HEK293 (cell line): ENCODE results near the gene LILRA5.

Experiments used
- CTCF ChIA-PET: fragments of 350-600 bp; formaldehyde crosslinking; extraction: SDS; loops from one replicate; lab custom pipeline; 2021; ENCODE audit warnings: antibody characterized with exemption; lab: Yijun Ruan, JAX
- POLR2A ChIA-PET: fragments of 300-600 bp; formaldehyde crosslinking; extraction: SDS; loops from one replicate; lab custom pipeline; 2020; ENCODE audit warnings: antibody characterized with exemption, inconsistent platforms; lab: Yijun Ruan, JAX
- H3K27ac ChIP-seq: fragments of 200-500 bp; sonication (Bioruptor generic); 2 replicates; pipeline ENCODE4 v1.5.1; 2014; ENCODE audit warnings: low read depth, low read length, control low read depth, inconsistent platforms; ENCODE audit errors: extremely low read depth
- H3K36me3 ChIP-seq, 2 experiments: fragments of 200-500 bp in 1 of 2; sonication (Bioruptor generic) in 1 of 2; 1 replicate in 1 of 2; 2 replicates in 1 of 2; pipeline ENCODE4 v1.5.1; 2014 to 2017; ENCODE audit warnings: inconsistent platforms in 2 of 2, low read length in 2 of 2; ENCODE audit not compliant: control insufficient read depth in 2 of 2, insufficient read depth in 1 of 2
- H3K4me1 ChIP-seq: fragments of 200-500 bp; sonication (Bioruptor generic); 2 replicates; pipeline ENCODE4 v1.5.1; 2014; ENCODE audit warnings: mild to moderate bottlenecking, low read length, inconsistent platforms; ENCODE audit not compliant: control insufficient read depth, insufficient read depth
- H3K4me3 ChIP-seq: 2 replicates; pipeline ENCODE4 v1.5.1; 2011; ENCODE audit warnings: low read depth, mild to moderate bottlenecking, control low read depth, low read length, moderate library complexity
- H3K9me3 ChIP-seq: fragments of 200-500 bp; sonication (Bioruptor generic); 2 replicates; pipeline ENCODE4 v1.5.1; 2014; ENCODE audit warnings: low read depth, low read length, inconsistent platforms; ENCODE audit not compliant: control insufficient read depth, insufficient read depth
- AEBP2 ChIP-seq: fragments of 450-650 bp; formaldehyde crosslinking; IDR thresholded peaks from 2 replicates; pipeline ENCODE4 v1.5.1; 2016; ENCODE audit warnings: missing biosample characterization, missing genetic modification characterization, borderline replicate concordance
- EGR2 ChIP-seq: fragments of 450-650 bp; formaldehyde crosslinking; IDR thresholded peaks from 2 replicates; pipeline ENCODE4 v1.5.1; 2016; ENCODE audit warnings: low read depth, missing biosample characterization, missing genetic modification characterization
- GLI4 ChIP-seq: fragments of 450-650 bp; formaldehyde crosslinking; IDR thresholded peaks from 2 replicates; pipeline ENCODE4 v1.5.1; 2016; ENCODE audit warnings: missing biosample characterization, missing genetic modification characterization
- GLIS2 ChIP-seq: fragments of 450-650 bp; formaldehyde crosslinking; IDR thresholded peaks from 2 replicates; pipeline ENCODE4 v1.5.1; 2016; ENCODE audit warnings: missing biosample characterization, missing genetic modification characterization
- HOXC10 ChIP-seq: sonication (generic); formaldehyde crosslinking; IDR thresholded peaks from 2 replicates; pipeline ENCODE4 v1.8.1; 2023; ENCODE audit warnings: mild to moderate bottlenecking, missing genetic modification reagents
- KLF1 ChIP-seq: fragments of 450-650 bp; formaldehyde crosslinking; IDR thresholded peaks from 2 replicates; pipeline ENCODE4 v1.5.1; 2016; ENCODE audit warnings: missing biosample characterization, missing genetic modification characterization
- MEIS1 ChIP-seq: sonication (generic); formaldehyde crosslinking; IDR thresholded peaks from 2 replicates; pipeline ENCODE4 v1.8.1; 2022; ENCODE audit warnings: missing genetic modification reagents, mild to moderate bottlenecking, borderline replicate concordance
- RBAK ChIP-seq: fragments of 450-650 bp; formaldehyde crosslinking; IDR thresholded peaks from 2 replicates; pipeline ENCODE4 v1.5.1; 2016; ENCODE audit warnings: missing biosample characterization, missing genetic modification characterization
- ZNF10 ChIP-seq: fragments of 450-650 bp; formaldehyde crosslinking; IDR thresholded peaks from 2 replicates; pipeline ENCODE4 v1.5.1; 2017; ENCODE audit warnings: missing biosample characterization, missing genetic modification characterization
- ZNF138 ChIP-seq: fragments of 450-650 bp; formaldehyde crosslinking; IDR thresholded peaks from 2 replicates; pipeline ENCODE4 v1.5.1; 2016; ENCODE audit warnings: missing biosample characterization, missing genetic modification characterization, borderline replicate concordance
- ZNF266 ChIP-seq: fragments of 450-650 bp; formaldehyde crosslinking; IDR thresholded peaks from 2 replicates; pipeline ENCODE4 v1.5.1; 2016; ENCODE audit warnings: missing biosample characterization, missing genetic modification characterization, low read depth
- ZNF350 ChIP-seq: fragments of 450-650 bp; formaldehyde crosslinking; IDR thresholded peaks from 2 replicates; pipeline ENCODE4 v1.5.0; 2017; ENCODE audit warnings: missing biosample characterization, mild to moderate bottlenecking, missing genetic modification characterization
- ZNF529 ChIP-seq: fragments of 450-650 bp; formaldehyde crosslinking; IDR thresholded peaks from 2 replicates; pipeline ENCODE4 v1.5.1; 2017; ENCODE audit warnings: missing genetic modification characterization, missing biosample characterization; ENCODE audit not compliant: insufficient replicate concordance
- ZNF544 ChIP-seq: fragments of 450-650 bp; formaldehyde crosslinking; IDR thresholded peaks from 2 replicates; pipeline ENCODE4 v1.5.0; 2017; ENCODE audit warnings: missing biosample characterization, missing genetic modification characterization
- ZNF548 ChIP-seq: fragments of 450-650 bp; formaldehyde crosslinking; IDR thresholded peaks from 2 replicates; pipeline ENCODE4 v1.5.1; 2016; ENCODE audit warnings: missing biosample characterization, missing genetic modification characterization
- ZNF610 ChIP-seq: fragments of 450-650 bp; formaldehyde crosslinking; IDR thresholded peaks from 2 replicates; pipeline ENCODE4 v1.5.1; 2016; ENCODE audit warnings: missing biosample characterization, missing genetic modification characterization, borderline replicate concordance
- ZNF664 ChIP-seq: fragments of 450-650 bp; formaldehyde crosslinking; IDR thresholded peaks from 2 replicates; pipeline ENCODE4 v1.5.1; 2016; ENCODE audit warnings: missing biosample characterization, missing genetic modification characterization
- ZNF707 ChIP-seq: fragments of 450-650 bp; formaldehyde crosslinking; IDR thresholded peaks from 2 replicates; pipeline ENCODE4 v1.5.1; 2016; ENCODE audit warnings: missing biosample characterization, missing genetic modification characterization
- ZNF837 ChIP-seq: fragments of 450-650 bp; formaldehyde crosslinking; IDR thresholded peaks from 2 replicates; pipeline ENCODE4 v1.5.1; 2016; ENCODE audit warnings: missing biosample characterization, missing genetic modification characterization
- ZSCAN4 ChIP-seq: fragments of 450-650 bp; formaldehyde crosslinking; IDR thresholded peaks from 2 replicates; pipeline ENCODE4 v1.5.1; 2017; ENCODE audit warnings: missing biosample characterization, missing genetic modification characterization
- TF ChIP-seq, protein P1 (sequence below): fragments of 450-650 bp; formaldehyde crosslinking; IDR thresholded peaks from 2 replicates; pipeline ENCODE4 v1.5.1; 2017; ENCODE audit warnings: missing biosample characterization, missing genetic modification characterization
- TF ChIP-seq, protein P2 (sequence below): fragments of 450-650 bp; formaldehyde crosslinking; IDR thresholded peaks from 2 replicates; pipeline ENCODE4 v1.5.1; 2017; ENCODE audit warnings: missing biosample characterization, missing genetic modification characterization

Gene LILRA5

GRCh38 chr19:54343868-54344267 is 30.9 kb upstream of the LILRA5 start:
- no peaks in the 10 kb centered on the region for H3K36me3 ChIP-seq
- CTCF ChIA-PET = no interaction called here

DNA sequence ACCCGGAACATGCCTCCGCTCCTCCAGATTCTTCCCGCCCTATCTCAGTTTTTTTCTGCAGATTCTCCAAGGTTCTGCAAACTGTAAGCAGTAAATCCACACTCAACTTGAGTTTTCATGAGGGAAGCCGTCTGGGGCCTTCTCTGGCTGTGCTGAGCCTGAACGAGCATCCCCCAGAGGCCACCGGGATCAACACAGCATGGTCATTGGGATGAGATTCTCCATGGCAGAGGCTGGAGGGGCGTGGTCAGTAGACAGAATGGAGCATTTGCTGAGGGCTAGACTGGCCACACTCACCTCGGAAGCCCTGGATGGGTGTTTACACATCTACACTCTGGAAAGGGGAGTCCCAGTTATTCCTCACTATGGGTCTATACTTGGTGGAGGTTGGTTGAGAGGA is 28.3 kb upstream of the LILRA5 start:
- H3K36me3 ChIP-seq = no peaks in the 10 kb centered on the region
- H3K4me3 ChIP-seq = no peak overlapping the region
- H3K4me1 ChIP-seq = no peaks in the 10 kb centered on the region
- ChIA-PET POLR2A (no interaction called here), CTCF (interaction anchor here (0.8 to 1.3 kb wide), 5 partner anchors 14 to 75 kb away, joined by 3 to 7 read pairs (median 3); no protein-coding TSS in a partner anchor)
- no peak for TF ChIP-seq ZNF350 (tag by site-specific recombination)
- no peak for TF ChIP-seq ZNF664 (tag by site-specific recombination)
- TF ChIP-seq GLIS2 (tag by site-specific recombination) = no peak
- TF ChIP-seq GLI4 = no peak
- TF ChIP-seq AEBP2 (tag by site-specific recombination) = no peak
- no peak for TF ChIP-seq ZNF837 (tag by site-specific recombination)
- TF ChIP-seq ZSCAN4 (tag by site-specific recombination) = no peak
- no peak for TF ChIP-seq ZNF10 (tag by site-specific recombination)
- no peak for TF ChIP-seq ZNF707 (tag by site-specific recombination)
- no peak for TF ChIP-seq ZNF529 (tag by site-specific recombination)
- TF ChIP-seq ZNF544 (tag by site-specific recombination) = no peak
- no peak for TF ChIP-seq ZNF610
- TF ChIP-seq ZNF266 (tag by site-specific recombination) = no peak
- TF ChIP-seq ZNF138 (tag by site-specific recombination) = no peak
- no peak for TF ChIP-seq HOXC10 (CRISPR knock-in tag)
- TF ChIP-seq RBAK = no peak
- H3K27ac ChIP-seq = no peak overlapping the region
- no peaks in the 10 kb centered on the region for H3K9me3 ChIP-seq

More at GRCh38 chr19:54343868-54344267, 30.9 kb upstream of the LILRA5 start:
- Histone ChIP-seq H3K4me3 (no peak overlapping the region), H3K27ac (no peak overlapping the region), H3K4me1 (no peaks in the 10 kb centered on the region), H3K9me3 (no peaks in the 10 kb centered on the region)
- POLR2A ChIA-PET = no interaction called here
- no peak for TF ChIP-seq ZNF837 (tag by site-specific recombination)
- TF ChIP-seq, protein P1, sequence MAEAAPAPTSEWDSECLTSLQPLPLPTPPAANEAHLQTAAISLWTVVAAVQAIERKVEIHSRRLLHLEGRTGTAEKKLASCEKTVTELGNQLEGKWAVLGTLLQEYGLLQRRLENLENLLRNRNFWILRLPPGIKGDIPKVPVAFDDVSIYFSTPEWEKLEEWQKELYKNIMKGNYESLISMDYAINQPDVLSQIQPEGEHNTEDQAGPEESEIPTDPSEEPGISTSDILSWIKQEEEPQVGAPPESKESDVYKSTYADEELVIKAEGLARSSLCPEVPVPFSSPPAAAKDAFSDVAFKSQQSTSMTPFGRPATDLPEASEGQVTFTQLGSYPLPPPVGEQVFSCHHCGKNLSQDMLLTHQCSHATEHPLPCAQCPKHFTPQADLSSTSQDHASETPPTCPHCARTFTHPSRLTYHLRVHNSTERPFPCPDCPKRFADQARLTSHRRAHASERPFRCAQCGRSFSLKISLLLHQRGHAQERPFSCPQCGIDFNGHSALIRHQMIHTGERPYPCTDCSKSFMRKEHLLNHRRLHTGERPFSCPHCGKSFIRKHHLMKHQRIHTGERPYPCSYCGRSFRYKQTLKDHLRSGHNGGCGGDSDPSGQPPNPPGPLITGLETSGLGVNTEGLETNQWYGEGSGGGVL (tag by site-specific recombination) = no peak
- TF ChIP-seq MEIS1 = no peak
- TF ChIP-seq EGR2 = no peak
- no peak for TF ChIP-seq KLF1 (tag by site-specific recombination)
- TF ChIP-seq ZNF548 = no peak
- TF ChIP-seq, protein P2, sequence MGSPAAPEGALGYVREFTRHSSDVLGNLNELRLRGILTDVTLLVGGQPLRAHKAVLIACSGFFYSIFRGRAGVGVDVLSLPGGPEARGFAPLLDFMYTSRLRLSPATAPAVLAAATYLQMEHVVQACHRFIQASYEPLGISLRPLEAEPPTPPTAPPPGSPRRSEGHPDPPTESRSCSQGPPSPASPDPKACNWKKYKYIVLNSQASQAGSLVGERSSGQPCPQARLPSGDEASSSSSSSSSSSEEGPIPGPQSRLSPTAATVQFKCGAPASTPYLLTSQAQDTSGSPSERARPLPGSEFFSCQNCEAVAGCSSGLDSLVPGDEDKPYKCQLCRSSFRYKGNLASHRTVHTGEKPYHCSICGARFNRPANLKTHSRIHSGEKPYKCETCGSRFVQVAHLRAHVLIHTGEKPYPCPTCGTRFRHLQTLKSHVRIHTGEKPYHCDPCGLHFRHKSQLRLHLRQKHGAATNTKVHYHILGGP (tag by site-specific recombination) = no peak
